Upper lobe of left lung (tissue), 4 donors: ENCODE data around the gene TTC3.

Experiments used
- EP300 ChIP-seq, 4 donors: sonication (generic); formaldehyde crosslinking; IDR thresholded peaks; one replicate each; pipeline ENCODE4 v1.5.1; 2017; ENCODE audit warnings: antibody characterized with exemption in 4 of 4, control low read depth in 2 of 4
- POLR2A ChIP-seq, 4 donors: fragments of 450-650 bp; IDR thresholded peaks; one replicate each; pipeline ENCODE4 v1.5.1; 2016 to 2017; ENCODE audit warnings: antibody characterized with exemption in 4 of 4, mild to moderate bottlenecking in 2 of 4
- POLR2AphosphoS5 ChIP-seq, 2 donors: sonication (generic); formaldehyde crosslinking; IDR thresholded peaks; one replicate each; pipeline ENCODE4 v1.5.1; 2017; ENCODE audit warnings: antibody characterized with exemption in 2 of 2
- TF ChIP-seq, protein P1 (sequence below), 6 experiments: fragments of 450-650 bp in 4 of 6; fragments of 200-600 bp in 2 of 6; sonication (generic) in 2 of 6; IDR thresholded peaks; one replicate each; pipeline ENCODE4 v1.5.1; 2016 to 2019; ENCODE audit warnings: antibody characterized with exemption in 6 of 6

DNA sequence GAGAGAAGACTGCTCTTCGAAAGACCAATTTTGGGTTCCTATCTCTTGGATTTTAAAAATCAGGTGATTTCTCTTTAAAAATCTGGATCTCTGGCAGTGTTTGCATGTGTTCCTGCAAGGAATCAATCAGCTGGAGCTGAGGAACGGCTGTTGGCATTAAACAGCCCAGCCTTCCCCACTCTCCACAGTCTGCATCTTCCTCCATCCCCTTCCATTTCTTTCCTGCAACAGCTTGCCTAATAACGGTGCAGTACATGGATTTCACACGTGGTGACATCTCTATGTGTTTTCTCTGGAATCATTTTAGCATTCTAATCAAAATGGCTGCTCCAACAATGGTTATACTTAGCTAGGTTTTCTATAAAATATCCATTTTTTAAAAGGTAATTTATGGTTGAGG is 46.6 kb upstream of the TTC3 start:
- TF ChIP-seq POLR2AphosphoS5 (IDR thresholded peaks at IDR 0.05) (no peak), POLR2A (IDR thresholded peaks at IDR 0.05) (no peak), EP300 (IDR thresholded peaks at IDR 0.05) (no peak)
- TF ChIP-seq, protein P1, sequence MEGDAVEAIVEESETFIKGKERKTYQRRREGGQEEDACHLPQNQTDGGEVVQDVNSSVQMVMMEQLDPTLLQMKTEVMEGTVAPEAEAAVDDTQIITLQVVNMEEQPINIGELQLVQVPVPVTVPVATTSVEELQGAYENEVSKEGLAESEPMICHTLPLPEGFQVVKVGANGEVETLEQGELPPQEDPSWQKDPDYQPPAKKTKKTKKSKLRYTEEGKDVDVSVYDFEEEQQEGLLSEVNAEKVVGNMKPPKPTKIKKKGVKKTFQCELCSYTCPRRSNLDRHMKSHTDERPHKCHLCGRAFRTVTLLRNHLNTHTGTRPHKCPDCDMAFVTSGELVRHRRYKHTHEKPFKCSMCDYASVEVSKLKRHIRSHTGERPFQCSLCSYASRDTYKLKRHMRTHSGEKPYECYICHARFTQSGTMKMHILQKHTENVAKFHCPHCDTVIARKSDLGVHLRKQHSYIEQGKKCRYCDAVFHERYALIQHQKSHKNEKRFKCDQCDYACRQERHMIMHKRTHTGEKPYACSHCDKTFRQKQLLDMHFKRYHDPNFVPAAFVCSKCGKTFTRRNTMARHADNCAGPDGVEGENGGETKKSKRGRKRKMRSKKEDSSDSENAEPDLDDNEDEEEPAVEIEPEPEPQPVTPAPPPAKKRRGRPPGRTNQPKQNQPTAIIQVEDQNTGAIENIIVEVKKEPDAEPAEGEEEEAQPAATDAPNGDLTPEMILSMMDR (IDR thresholded peaks at IDR 0.05), result no peak
